IMR-90 (cell line): ENCODE data around the gene KIAA0513. TPM values are rescaled to one million over a fixed set of nuclear protein-coding genes. Genes with fewer than 3 reads are reported as not detected.

ENCODE experiments used
- ATAC-seq: fragments of 200-7000 bp; cut with Tn5 transposase; 2 replicates; pipeline ENCODE4 v1.9.1; 2020; ENCODE audit warnings: low read depth, mild to moderate bottlenecking, moderate library complexity
- BruUV-seq: library from RNA; stranded (reverse); fragments of 400-500 nt; replicated peaks from 2 replicates; lab custom pipeline; 2021; lab: Mats Ljungman, UMichigan
- CTCF ChIA-PET: fragments of 300-600 bp; formaldehyde crosslinking; extraction: SDS; loops from one replicate; lab custom pipeline; 2021; ENCODE audit warnings: antibody characterized with exemption; lab: Yijun Ruan, JAX
- POLR2A ChIA-PET: fragments of 300-600 bp; sonication (Branson Sonifier 250); formaldehyde crosslinking; loops from one replicate; lab custom pipeline; 2022; ENCODE audit warnings: antibody characterized with exemption; ENCODE audit not compliant: unreplicated experiment; lab: Charles Lee
- DNase-seq: peaks from one replicate; pipeline ENCODE4 v3.0.0; 2013
- H2AFZ ChIP-seq: replicated peaks from 2 replicates; pipeline ENCODE3; 2013; ENCODE audit warnings: low read length, mild to moderate bottlenecking; ENCODE audit not compliant: poor library complexity
- H2AK5ac ChIP-seq: 2 replicates; pipeline ENCODE4 v1.6.1; 2013; ENCODE audit warnings: low read depth, low read length, inconsistent platforms
- H2AK9ac ChIP-seq: replicated peaks from 2 replicates; pipeline ENCODE3; 2013; ENCODE audit warnings: mild to moderate bottlenecking, low read depth, low read length, moderate library complexity; ENCODE audit not compliant: poor library complexity
- H2BK120ac ChIP-seq: 2 replicates; pipeline ENCODE4 v1.6.1; 2013; ENCODE audit warnings: low read depth, low read length, inconsistent platforms
- H2BK15ac ChIP-seq: 3 replicates; pipeline ENCODE4 v1.6.1; 2013; ENCODE audit warnings: low read depth, low read length, inconsistent platforms
- H2BK20ac ChIP-seq: 2 replicates; pipeline ENCODE4 v1.6.1; 2013; ENCODE audit warnings: low read depth, mild to moderate bottlenecking, inconsistent platforms, low read length, moderate library complexity
- H2BK5ac ChIP-seq: 2 replicates; pipeline ENCODE4 v1.6.1; 2013; ENCODE audit warnings: mild to moderate bottlenecking, low read depth, low read length, inconsistent platforms; ENCODE audit not compliant: poor library complexity, severe bottlenecking
- H3K14ac ChIP-seq: replicated peaks from 2 replicates; pipeline ENCODE4 v1.6.1; 2013; ENCODE audit warnings: low read depth, low read length, inconsistent platforms
- H3K18ac ChIP-seq: 2 replicates; pipeline ENCODE4 v1.6.1; 2013; ENCODE audit warnings: low read depth, low read length, control low read depth
- H3K23ac ChIP-seq: 2 replicates; pipeline ENCODE4 v1.6.1; 2013; ENCODE audit warnings: low read depth, low read length, inconsistent platforms
- H3K27ac ChIP-seq: 2 replicates; pipeline ENCODE4 v1.5.1; 2013; ENCODE audit warnings: mild to moderate bottlenecking, control low read depth, low read length; ENCODE audit not compliant: insufficient read depth
- H3K27me3 ChIP-seq: 2 replicates; pipeline ENCODE4 v1.6.1; 2013; ENCODE audit warnings: low read length; ENCODE audit not compliant: control insufficient read depth, insufficient read depth
- H3K36me3 ChIP-seq: 2 replicates; pipeline ENCODE4 v1.6.1; 2013; ENCODE audit warnings: low read length, mixed read lengths; ENCODE audit not compliant: control insufficient read depth, insufficient read depth
- H3K4ac ChIP-seq: 2 replicates; pipeline ENCODE4 v1.6.1; 2013; ENCODE audit warnings: low read depth, low read length, inconsistent platforms
- H3K4me1 ChIP-seq: 2 replicates; pipeline ENCODE4 v1.6.1; 2013; ENCODE audit warnings: low read length, mixed read lengths; ENCODE audit not compliant: control insufficient read depth, insufficient read depth
- H3K4me2 ChIP-seq: 2 replicates; pipeline ENCODE4 v1.6.1; 2013; ENCODE audit warnings: low read depth, mild to moderate bottlenecking, control low read depth, low read length, moderate library complexity
- H3K4me3 ChIP-seq: 2 replicates; pipeline ENCODE4 v1.5.1; 2013; ENCODE audit warnings: low read depth, mild to moderate bottlenecking, control low read depth, low read length, moderate library complexity; ENCODE audit not compliant: insufficient read depth
- H3K56ac ChIP-seq: 2 replicates; pipeline ENCODE4 v1.6.1; 2013; ENCODE audit warnings: low read length, inconsistent platforms; ENCODE audit not compliant: insufficient read depth; ENCODE audit errors: extremely low read depth
- H3K79me1 ChIP-seq, 2 experiments: 2 replicates each; pipeline ENCODE4 v1.6.1; 2013; ENCODE audit warnings: low read length in 2 of 2, inconsistent platforms in 1 of 2, low read depth in 1 of 2
- H3K9ac ChIP-seq: 2 replicates; pipeline ENCODE4 v1.6.1; 2013; ENCODE audit warnings: low read depth, low read length, control low read depth
- H3K9me1 ChIP-seq: 2 replicates; pipeline ENCODE4 v1.6.1; 2013; ENCODE audit warnings: low read length, inconsistent platforms; ENCODE audit not compliant: insufficient read depth
- H3K9me3 ChIP-seq: 2 replicates; pipeline ENCODE4 v1.6.1; 2013; ENCODE audit warnings: low read length; ENCODE audit not compliant: control insufficient read depth, insufficient read depth
- H4K20me1 ChIP-seq: 2 replicates; pipeline ENCODE4 v1.6.1; 2013; ENCODE audit warnings: low read length, inconsistent platforms; ENCODE audit not compliant: insufficient read depth
- H4K5ac ChIP-seq: 2 replicates; pipeline ENCODE4 v1.6.1; 2013; ENCODE audit warnings: mild to moderate bottlenecking, low read depth, low read length, control low read depth
- H4K8ac ChIP-seq, 2 experiments: 2 replicates each; pipeline ENCODE4 v1.6.1; 2013; ENCODE audit warnings: low read depth in 2 of 2, low read length in 2 of 2, control low read depth in 1 of 2, inconsistent platforms in 1 of 2
- H4K91ac ChIP-seq: 2 replicates; pipeline ENCODE4 v1.6.1; 2013; ENCODE audit warnings: low read depth, low read length, inconsistent platforms; ENCODE audit not compliant: insufficient read depth
- MXI1 ChIP-seq: IDR thresholded peaks from 2 replicates; pipeline ENCODE4 v1.6.1; 2012; ENCODE audit warnings: low read depth, mild to moderate bottlenecking, low read length, moderate library complexity, borderline replicate concordance
- SMC3 ChIP-seq: fragments of 150-350 bp; IDR thresholded peaks from 2 replicates; pipeline ENCODE4 v1.6.1; 2016; ENCODE audit warnings: low read depth, mild to moderate bottlenecking, antibody characterized with exemption, low read length, moderate library complexity
- WGBS, 2 experiments: methylation state at CpG; one replicate each; pipeline versions ENCODE4 v1.1.5 to v1.1.7; 2013; ENCODE audit warnings: missing lambda C conversion rate in 2 of 2; ENCODE audit not compliant: insufficient read length in 1 of 2; ENCODE audit errors: extremely low coverage in 2 of 2; 5-methylcytosine and 5-hydroxymethylcytosine counted together
- dilution Hi-C: fragments of 300-500 bp; cut with HindIII; formaldehyde crosslinking; loops from one replicate; pipeline ENCODE4 v1.14.3; 2018; ENCODE audit warnings: low sequenced_read_pairs; ENCODE audit not compliant: unreplicated experiment
- in situ Hi-C: fragments of 300-500 bp; cut with MboI; formaldehyde crosslinking; loops from 3 replicates; pipeline ENCODE4 v1.14.3; 2019; ENCODE audit warnings: low sequenced_read_pairs, inconsistent platforms, mixed read lengths
- intact Hi-C: fragments of 100-400 bp; cut with micrococcal nuclease; formaldehyde crosslinking; loops from 2 replicates; pipeline ENCODE4 v1.10.0; 2022
- polyA plus RNA-seq, 3 experiments: library from polyadenylated mRNA; depleted of rRNA; stranded (reverse); fragments of >200 nt; gene quantifications; 2 replicates each; pipeline ENCODE4 v1.2.3, GENCODE V29; 2012; ENCODE audit warnings: low replicate concordance in 1 of 3
- total RNA-seq: library from RNA; depleted of rRNA; stranded (reverse); fragments of >200 nt; gene quantifications from 2 replicates; pipeline ENCODE4 v1.2.3, GENCODE V29; 2012

The KIAA0513 gene
- total and polyA plus RNA-seq, 2 of the 4 experiments (the other 2 are of a cell fraction), result 9.5 TPM

DNA sequence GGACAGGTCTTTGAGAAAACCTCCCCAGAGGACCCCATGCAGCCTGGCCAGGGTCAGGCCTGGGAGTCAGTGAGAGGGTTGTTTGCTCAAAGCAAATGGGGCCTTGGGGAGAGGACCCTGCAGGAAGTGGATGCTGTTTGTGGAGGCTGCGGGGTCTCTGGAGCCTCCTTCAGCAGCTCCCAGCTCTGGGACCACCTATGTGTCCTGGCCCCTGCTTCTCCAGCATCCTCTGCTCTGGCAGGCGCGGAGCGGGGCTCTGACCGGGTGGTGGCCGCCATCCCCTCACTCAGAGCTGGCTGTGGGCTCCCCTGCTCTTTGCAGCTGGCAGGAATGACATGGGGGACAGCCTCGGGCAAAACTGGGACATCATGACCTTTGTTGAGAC, 114.5 kb downstream of the KIAA0513 start:
- H4K8ac ChIP-seq, result no peak overlapping the region
- no peak overlapping the region for H3K27ac ChIP-seq
- H3K9ac ChIP-seq, result no peak overlapping the region
- POLR2A ChIA-PET, result no interaction called here
- dilution Hi-C loops, result no loop called here
- no peaks in the 10 kb centered on the region for H4K20me1 ChIP-seq
- no peak overlapping the region for H3K4me2 ChIP-seq
- H3K4ac ChIP-seq, result no peak overlapping the region
- in situ Hi-C loops, result no loop called here
- no peak overlapping the region for H2AK9ac ChIP-seq
- no peak overlapping the region for H4K5ac ChIP-seq
- no peak for TF ChIP-seq SMC3
- no peak for TF ChIP-seq MXI1
- 85% methylated on average over 6 of the region's 7 CpGs; no CpG with 5 or more reads in 1 of the 2 experiments for WGBS, 2 experiments
- CTCF ChIA-PET, result no interaction called here
- no peak overlapping the region for H2BK15ac ChIP-seq
- no peak overlapping the region for H2AFZ ChIP-seq
- H2BK5ac ChIP-seq, result no peak overlapping the region
- no peak overlapping the region for H3K4me3 ChIP-seq
- H3K27me3 ChIP-seq, result peaks cover 4% of the 10 kb centered on the region
- H3K23ac ChIP-seq, result no peak overlapping the region
- intact Hi-C loops, result no loop called here
- H3K9me3 ChIP-seq, result peaks cover 4% of the 10 kb centered on the region; the same call in 1 of the 2 replicates
- peaks cover 7% of the 10 kb centered on the region; the same call in 1 of the 2 replicates for H3K9me1 ChIP-seq
- no peaks in the 10 kb centered on the region for H3K79me1 ChIP-seq
- DNase-seq (no peak), ATAC-seq (no peak)
- no TSS peak for BruUV-seq
- H4K91ac ChIP-seq, result no peak overlapping the region
- H3K14ac ChIP-seq, result no peak overlapping the region
- H2AK5ac ChIP-seq, result no peak overlapping the region
- no peak overlapping the region for H3K56ac ChIP-seq
- no peaks in the 10 kb centered on the region for H3K36me3 ChIP-seq
- H2BK20ac ChIP-seq, result no peak overlapping the region
- peaks cover 8% of the 10 kb centered on the region for H3K4me1 ChIP-seq
- H3K18ac ChIP-seq, result no peak overlapping the region
- no peak overlapping the region for H2BK120ac ChIP-seq
